Activated CD4-positive, alpha-beta T cell treated with anti-CD3 and anti-CD28 coated beads, Interleukin-2, amount 50 U/mL, for 48 hours (primary cell): Measurements from ENCODE around the gene KLHL10.

Source experiments
- DNase-seq, 2 experiments: peaks; one replicate each; pipeline ENCODE4 v3.0.0-alpha.2; 2020

The KLHL10 gene

DNA sequence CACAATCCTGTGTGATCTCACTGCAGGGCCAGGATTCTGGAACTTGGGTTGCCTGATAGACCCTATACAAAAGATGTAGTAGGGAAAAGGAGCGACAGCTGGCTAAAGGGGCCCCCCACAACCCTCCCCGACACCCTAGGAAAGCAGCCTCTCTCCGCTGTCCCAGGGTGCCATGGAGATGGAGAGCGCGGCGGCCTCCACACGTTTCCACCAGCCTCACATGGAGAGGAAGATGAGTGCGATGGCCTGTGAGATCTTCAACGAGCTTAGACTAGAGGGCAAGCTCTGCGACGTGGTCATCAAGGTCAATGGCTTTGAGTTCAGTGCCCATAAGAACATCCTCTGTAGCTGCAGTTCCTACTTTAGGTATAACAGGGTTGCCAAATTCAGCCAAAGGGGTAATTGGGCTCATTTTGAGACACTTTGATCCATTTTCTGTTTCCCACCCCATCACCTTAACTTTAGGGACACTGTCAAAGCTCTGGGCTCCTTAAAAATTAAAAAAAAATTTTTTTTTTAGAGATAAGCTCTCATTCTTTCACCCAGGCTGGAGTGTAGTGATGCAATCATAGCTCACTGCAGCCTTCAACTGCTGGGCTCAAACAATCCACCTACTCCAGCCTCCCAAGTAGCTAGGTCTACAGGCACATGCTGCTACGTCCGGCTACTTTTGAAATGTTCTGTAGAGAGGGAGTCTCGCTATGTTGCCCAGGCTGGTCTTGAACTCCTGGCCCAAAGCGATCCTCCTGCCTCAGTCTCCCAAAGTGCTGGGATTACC lies at the start of gene KLHL10:
Gene KLHL10 (plus strand): TSS at position 65 of the 778 bp plus-strand sequence. CDS start 108 bp downstream, at position 173.
- DNase-seq: no peak

DNA sequence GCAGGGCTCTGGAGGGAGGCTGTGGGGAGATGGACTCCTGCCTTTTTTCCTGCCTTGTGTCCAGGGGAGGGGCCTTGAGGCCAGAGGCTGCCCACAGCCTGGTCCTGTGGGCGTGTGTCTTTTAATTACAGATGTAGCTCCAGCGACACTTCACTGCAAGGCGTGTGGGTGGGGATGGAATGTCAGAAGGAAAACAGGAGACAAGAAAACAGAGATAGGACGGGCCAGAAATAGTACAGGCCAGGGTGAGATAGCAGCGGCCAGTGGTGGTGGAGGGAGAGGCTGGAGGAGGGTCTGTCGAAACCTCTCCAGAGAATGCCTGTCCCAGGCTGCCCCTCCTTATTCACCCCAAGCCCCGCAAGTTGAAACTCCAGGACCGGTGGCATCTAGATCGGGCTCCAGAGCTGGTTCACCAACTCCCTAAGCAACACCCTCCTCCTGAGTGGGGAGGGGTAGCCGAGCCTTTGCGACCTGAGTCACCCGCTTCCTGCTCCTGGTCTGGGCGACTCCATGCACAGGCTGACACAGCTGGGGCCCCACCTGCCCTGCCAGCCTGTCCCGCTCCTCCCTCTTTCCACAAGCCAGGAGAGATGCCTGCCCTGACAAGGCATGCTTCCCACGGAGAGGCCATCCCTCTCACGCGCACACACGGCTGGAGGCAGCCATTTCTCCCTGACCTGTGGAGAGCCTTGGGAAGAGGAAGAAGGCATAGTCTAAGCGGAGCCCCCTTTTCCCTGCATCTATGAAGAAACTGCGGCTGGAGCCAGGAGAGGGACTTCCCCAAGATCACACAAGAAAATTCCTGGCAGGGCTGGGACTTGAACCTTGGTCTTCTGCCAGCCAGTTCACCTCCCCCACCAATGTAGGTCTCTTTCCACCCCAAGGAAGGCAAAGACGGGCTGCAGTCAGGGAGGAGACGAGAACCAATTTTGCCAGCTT lies 44.5 kb upstream of the KLHL10 start:
- no peak for DNase-seq

DNA sequence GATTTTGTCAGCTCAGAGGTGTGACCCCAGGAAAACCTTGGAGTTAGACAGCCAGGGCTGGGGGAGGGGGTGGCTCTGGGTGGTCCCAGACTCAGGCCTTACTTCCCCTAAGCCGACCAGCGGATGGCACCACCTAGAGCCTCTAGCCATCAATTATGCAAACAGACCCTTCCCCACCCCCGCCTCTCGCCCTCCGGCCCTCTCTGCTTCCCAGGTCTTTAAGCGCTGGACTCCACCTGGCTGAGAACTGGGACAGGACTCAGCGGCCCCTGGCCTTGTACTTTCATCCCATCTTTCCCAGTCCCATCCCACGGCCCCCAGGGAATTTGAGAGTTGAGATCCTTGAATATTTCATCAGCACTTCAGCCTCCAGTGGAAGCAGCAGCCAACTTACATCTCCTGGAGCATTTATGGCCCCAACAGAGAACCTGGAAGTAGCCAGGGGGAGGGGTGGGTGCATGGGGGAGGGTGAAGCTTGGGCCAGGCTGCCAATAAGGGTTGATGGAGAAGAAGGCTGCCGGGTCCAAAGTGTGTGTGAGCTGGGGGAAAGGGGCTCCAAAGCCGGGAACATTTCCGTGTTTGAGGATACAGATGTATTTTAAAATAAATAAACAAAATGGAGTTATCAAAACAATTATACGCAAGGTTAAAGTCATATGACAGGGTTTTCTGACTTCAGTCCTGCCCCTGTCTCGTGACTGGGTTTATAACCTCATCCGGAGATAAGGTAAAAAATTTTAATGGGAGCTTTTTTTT lies 43.7 kb upstream of the KLHL10 start:
- no peak for DNase-seq

DNA sequence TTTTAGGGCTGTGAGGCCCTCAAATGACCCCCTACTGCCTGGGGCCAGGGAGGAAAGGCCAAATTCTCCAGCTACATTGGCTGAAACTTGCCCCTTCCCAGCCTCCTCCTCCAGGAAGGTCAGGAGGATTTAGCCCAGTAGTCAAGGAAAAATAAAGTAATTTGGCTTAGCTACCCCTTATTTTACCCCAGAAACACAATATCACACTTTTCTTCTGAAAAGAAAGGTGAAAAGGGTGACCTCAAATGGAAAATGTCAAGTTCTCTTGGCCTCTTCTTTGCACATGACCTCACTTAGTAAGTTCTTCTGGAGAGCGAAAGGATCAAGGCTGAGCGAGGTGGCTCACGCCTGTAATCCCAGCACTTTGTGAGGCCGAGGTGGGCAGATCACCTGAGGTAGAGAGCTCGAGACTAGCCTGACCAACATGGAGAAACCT lies 43.1 kb upstream of the KLHL10 start:
- no peak for DNase-seq

DNA sequence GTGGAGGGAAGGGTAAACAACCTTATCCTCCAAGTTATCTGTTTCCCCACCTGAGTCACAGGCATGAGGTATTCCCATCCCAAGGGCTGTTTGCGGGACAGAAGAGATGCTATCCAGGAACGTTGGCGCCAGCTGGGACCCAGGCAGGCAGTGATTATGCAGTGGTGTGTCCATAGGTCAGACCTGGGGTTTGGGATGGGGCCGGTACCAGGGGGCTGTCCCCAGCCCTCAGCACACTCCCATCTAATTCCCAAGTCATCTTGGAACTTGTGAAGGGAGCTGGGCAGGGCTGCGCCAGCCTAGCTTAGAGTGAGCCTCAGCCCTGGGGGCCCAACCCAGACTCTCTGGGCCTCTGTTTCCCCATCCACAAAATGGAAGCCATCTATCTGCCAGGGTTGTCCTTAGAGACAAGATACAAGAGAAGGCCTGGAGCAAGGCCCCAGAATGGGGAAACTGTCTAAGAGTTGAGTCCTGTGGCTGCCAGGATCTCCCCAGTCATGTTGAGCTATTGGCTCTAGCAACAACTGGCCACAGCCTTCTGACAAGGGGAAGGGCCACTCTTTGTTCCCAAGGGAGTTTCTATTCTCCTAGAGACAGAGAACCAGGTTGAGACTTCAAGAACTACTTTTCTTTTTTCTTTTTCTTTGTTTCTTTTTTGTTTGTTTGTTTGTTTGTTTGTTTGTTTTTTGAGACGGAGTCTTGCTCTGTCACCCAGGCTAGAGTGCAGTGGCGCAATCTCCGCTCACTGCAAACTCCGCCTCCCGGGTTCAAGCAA lies 41.3 kb upstream of the KLHL10 start:
- no peak for DNase-seq

DNA sequence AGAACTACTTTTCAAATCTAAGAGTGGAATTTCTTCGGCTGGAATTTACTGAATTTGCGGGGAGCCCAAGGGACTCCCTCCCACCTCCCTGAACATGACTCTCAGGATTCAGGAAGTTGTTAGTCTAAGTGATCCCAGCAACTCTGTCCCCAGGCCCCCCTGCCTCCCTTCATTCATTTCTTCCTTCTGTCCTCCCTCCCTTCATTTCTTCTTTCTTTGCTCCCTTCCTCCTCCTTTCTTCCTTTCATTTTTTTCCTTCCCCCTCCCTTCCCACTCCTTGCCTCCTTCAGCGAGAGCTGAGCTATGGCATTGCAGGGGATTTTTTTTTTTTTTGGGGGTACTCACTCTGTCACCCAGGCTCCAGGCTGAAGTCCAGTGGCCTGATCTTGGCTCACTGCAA lies 40.2 kb upstream of the KLHL10 start:
- DNase-seq: no peak

DNA sequence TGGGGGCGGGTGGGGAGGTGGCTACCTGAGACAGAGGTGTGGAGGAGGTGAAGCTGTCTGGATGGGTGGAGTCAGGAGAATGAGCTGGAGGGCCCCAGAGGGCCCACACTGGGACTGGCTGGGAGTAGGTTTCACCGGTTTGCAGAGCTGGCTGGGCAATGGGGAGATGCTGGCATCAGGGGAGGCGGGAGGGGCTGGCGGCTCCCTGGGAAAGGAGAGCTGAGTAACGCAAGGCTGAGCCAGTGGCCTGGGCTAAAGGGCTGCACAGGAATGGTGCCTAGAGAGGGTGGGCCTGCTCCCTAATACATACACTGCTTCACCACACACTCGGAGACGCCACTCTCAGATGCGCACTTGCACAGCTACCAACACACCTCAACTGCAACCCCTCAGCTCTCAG lies 38.3 kb upstream of the KLHL10 start:
- DNase-seq: no peak

DNA sequence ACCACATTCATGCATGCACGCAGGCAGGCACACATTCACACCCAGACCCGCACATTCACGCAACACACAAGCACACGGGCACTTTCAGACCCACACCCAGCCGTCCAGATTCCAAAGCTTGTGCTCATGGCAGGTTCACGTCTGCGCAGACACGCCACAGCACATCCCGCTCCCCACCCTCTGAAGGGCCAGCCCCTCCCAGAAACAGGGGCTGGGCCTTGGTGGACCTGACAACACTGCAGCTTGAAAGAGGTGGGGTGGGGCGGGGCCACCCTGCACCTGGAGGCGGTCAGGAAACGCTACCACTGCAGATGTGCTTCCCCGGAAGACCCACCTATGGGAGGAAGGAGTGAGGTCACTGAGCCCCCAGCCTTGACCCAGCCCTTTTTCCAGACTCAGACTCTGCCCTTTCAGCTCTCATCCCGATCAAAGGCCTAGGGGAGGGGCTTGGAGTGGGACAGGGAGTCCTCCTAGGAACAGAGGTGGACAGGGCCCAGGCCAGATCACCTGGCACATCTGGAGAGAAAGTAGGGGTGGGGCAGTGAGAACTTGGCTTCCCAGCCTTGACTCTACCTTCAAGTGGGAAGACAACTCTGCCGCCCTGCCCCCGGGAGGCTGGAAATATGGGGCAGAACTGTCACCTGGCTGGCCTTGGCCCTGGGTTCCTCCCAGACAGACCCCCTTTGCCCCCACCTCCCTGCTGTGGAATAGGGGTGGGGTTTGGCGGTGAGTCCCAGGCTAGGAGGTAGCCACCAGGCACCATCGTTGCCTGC lies 36.8 kb upstream of the KLHL10 start:
- DNase-seq: no peak

DNA sequence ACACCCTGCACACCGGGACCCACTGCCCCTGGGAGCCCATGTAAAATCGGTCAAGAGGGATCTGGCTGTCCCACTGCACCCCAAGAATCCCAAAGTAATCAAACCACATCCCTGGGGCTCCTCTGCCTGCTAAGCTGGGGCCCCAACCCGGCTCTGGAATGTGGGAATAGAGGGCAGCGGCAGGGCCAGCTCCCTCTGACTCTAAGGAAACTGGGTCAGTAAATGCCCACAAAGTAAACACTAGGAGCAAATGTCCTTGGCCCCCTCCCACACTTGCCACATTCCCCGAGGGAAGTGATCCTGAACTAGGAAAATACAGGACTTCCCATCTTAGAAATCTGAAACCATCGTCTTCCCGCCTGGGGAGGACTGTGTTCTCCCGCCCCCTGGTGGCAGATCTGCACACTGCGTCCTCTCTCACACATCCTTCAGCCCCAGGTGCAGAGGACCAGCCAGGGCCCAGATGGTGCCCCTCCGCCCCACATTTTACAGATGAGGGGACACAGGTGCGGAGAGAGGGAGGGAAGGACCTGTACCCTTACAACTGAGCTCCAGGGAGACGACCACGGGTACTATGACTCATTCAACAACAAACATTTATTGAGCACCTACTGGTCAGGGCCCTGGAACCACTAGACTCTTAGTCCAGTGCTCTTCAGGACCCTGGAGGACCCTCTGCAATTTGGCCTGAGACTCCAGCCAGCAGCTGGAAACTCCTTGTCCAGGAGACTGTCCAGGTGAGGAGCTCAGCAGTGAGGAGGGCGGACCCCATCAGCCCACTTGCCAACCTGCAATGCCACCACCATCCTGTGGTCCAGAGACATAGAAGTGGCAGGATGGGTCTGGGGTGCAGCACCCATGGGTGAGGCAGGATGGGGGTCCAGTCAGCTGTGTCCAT lies 36.0 kb upstream of the KLHL10 start:
- DNase-seq: peak; percentile 80 to 84

DNA sequence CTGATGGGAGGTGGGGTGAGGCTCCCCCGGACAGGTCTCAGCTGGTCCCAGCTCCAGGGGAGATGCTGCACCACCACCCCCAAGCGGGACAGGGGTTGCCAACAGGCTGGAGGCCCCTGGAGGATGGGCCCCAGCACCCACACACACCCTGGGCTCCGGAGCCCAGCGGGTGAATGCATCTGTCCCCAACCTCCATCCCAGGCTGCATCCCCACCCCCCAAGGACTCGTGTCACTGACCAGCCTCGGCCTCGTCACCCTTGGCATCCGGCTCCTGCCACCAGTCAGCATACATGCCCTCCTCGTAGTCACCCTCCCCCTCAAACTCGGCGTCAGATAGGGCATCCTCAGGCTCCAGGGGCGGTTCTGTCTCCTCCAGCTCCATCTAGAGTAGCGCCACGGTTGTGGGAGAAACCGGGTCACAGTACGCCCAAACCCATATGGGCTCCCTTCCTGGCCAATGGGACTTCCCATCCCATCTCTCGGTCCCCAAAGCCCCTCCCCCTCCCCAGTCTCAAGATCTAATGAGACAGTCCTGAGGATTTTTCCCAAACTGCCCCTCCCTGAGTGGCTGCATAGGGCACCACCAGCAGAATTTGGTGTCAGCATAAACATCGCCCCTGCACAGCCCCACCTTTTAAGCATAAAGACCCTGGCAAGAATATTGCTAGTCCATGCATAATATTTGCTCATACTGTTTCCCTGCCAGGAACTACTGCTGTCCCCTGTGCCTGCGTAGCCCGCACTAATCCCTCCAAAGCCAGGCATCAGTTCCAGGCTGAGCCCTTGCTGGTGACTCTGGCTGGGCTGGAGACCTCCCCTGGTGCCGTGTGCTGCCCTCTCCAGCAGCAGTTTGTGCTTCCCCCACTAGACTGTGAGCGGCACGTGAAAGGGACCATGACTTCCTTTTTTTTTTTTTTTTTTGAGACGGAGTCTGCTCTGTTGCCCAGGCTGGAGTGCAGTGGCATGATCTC lies 34.3 kb upstream of the KLHL10 start:
- DNase-seq: no peak

DNA sequence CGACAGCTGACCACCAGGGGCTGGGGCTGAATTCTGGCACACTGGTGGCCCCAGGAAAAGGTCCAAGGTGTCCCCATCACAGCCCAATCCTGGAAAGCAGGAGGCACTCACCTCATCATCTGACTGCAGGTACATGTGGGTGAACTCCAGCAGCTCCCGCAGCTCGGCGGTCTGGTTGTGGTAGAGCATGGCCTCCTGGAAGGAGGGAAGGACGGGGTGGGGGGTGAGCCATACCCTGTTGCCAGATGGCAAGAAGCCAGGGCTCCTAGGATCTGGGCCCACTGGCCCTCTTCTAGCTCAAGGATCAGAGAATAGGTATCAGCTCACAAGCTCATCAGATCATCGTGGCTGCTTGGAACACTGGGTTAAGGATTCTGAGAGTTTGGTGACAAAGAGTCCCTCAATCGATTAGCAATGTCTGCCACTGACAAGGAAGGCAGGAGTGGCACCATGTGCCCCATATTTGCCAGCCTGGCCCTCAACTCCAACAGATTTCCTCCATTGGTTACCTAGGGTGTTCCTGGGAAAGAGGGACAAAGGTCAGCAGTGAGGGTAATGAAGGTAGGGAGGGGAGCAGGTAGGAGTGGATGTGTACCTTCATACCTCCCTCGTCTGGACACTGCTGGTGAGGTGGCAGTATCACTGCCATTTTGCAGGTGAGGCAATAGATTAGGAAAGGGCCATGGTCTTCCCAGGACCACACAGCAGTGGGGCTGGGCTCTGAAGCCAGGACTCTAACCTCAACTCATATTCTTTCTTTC lies 30.8 kb upstream of the KLHL10 start:
- DNase-seq: no peak

DNA sequence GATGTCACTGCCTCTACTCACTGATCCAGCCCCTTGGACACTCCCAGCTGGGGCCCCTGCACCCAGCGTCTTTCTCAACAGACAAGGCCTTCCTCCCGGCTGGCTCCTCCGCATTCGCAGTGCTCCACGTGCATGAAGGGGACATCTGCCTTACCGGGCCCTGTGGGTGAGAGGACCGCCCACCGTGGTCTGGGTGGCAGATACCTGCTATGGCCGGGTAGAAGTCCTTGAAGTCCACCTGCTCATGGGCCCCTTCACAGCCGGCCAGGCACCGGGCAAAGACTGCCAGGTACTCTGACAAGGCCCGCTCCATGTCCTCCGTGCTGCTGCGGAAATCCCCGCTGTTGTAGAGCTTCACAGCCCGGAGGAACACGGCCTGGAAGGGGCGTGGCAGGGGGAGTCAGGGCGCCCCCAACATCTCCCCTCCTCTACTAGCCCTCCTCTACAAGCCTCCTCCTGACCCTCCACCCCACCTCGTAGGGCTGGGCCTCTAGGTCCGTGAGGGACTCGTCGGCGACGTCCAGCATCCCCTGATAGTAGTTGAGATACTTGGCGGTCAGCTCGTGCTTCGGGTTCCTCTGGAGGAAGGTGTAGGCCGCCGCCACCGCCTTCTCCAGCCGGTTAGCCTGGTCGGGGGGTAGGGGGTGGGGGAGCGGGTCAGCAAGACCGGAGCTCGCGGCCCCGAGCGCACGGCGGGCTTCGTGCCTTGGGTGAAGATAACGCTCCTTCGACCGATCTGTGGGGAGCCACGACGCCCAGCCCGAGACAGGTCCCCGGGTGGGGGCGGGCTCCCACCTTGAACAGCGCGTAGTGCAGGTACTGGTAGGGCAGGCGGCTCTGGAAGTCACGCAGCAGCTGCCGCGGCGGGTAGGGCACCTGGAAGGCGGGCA lies 26.7 kb upstream of the KLHL10 start:
- DNase-seq: no peak

DNA sequence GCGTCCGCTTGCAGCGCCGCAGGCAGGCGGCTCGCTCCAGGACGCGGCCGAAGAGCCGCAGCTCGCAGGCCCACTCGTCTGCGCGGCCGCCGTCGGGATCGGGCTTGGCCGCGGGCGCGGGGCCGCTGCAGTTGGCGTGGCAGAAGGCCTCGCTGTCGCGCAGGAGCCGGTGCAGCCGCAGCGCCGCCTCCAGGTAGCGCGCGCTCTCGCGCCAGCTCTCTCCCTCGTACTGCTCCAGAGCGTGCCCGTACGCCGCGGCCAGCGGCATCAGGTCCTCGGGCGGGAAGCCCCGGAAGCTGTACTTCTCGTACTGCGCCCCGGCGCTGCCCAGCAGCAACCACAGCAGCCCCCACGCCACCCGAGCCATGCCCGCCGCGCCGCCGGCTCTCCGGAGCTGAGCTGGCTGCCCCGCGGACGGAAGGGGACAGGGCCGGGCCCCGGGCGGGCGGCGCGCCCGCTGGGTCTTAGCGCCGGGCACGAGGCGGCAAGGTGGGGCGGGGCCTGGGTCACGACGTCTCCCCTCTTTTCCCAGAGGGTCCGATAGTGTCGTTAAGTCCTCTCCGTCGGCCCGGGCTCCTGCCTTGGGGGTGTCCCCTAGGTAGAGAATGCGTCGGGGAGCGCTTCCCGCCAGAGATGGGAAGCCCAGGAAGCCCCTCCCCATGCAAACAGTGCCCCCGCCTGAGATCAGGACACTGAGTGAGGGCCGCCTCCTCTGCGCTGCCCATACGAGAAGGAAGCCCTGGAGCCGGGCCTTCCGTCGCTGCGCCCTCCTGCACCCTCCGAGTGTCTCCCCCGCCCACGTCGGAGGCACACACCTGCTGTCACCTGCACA lies 25.9 kb upstream of the KLHL10 start, which contains the start of gene P3H4:
Gene P3H4 (minus strand): TSS at position 401 of the 832 bp plus-strand sequence. CDS start 34 bp downstream, at position 367.
- DNase-seq: peak; percentile 72 to 78

DNA sequence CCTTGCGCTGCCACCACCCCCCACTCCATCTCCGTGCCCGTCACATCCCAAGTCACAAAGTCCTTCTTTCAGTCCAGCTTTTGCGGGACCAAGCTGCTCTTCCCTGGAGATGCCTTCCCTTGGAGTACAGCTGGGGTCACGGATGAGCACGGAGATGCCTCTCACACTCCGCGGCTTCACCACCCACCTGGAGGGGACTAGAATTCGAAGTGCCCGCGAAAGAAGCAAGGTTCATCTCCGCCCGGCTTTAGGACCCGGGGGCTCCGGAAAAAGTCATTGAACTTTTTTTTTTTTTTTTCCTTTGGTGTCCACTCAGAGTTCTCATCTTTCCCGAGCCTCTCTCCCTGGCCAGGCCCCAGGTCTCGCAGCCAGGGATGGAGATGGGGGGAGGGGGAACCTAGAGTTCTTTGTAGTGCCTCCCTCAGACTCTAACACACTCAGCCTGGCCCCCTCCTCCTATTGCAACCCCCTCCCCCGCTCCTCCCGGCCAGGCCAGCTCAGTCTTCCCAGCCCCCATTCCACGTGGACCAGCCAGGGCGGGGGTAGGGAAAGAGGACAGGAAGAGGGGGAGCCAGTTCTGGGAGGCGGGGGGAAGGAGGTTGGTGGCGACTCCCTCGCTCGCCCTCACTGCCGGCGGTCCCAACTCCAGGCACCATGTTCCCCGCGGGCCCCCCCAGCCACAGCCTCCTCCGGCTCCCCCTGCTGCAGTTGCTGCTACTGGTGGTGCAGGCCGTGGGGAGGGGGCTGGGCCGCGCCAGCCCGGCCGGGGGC lies 25.1 kb upstream of the KLHL10 start, which contains the start of gene FKBP10:
Gene FKBP10 (plus strand): TSS at position 624 of the 771 bp plus-strand sequence. CDS start 31 bp downstream, at position 655.
- DNase-seq: peak; percentile 25 to 32

DNA sequence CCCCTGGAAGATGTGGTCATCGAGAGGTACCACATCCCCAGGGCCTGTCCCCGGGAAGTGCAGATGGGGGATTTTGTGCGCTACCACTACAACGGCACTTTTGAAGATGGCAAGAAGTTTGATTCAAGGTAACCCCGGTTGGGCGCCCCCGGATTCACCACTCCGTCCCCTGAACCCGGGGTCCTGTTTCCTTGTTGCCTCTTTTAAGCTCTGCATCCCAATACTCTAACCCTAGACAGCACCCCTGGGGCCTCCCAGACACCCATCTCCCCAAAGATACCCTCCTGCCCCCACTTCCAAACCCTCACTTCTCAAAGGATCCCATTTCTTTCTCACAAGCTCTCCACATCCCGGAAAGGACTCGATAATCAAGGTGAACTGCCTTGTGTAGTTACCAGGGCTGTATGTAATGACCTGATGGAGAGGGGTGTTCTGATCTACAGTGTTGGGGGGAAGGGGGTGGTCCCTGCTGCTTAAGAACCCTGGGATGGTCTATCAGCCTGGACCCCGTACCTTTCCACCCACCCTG lies 24.4 kb upstream of the KLHL10 start:
- DNase-seq: no peak
